Prostate gland (tissue), 2 donors: ENCODE results near the gene DVL3.
"Not testable (repeated sequence)": the region's sequence is repeated elsewhere in the genome, so short reads cannot be mapped to it uniquely, and the experiment has no call there.

Experiments used
- CTCF ChIP-seq, 4 experiments: fragments of 200-600 bp in 2 of 4; fragments of 450-650 bp in 2 of 4; sonication (generic) in 2 of 4; IDR thresholded peaks; 1 replicate in 3 of 4; 2 replicates in 1 of 4; pipeline ENCODE4 v1.5.1; 2016 to 2019; ENCODE audit warnings: antibody characterized with exemption in 4 of 4, mild to moderate bottlenecking in 2 of 4, moderate library complexity in 2 of 4
- POLR2A ChIP-seq: fragments of 450-650 bp; IDR thresholded peaks from one replicate; pipeline ENCODE4 v1.6.1; 2016; ENCODE audit warnings: antibody characterized with exemption, mild to moderate bottlenecking
- POLR2AphosphoS5 ChIP-seq: sonication (generic); formaldehyde crosslinking; IDR thresholded peaks from one replicate; pipeline ENCODE4 v1.6.1; 2017; ENCODE audit warnings: antibody characterized with exemption

- TF ChIP-seq POLR2A; CTCF (IDR thresholded peaks at IDR 0.05); POLR2AphosphoS5: not testable (repeated sequence)
These were observed 34.1 kb upstream of the DVL3 start for GRCh38 chr3:184121031-184121430.
